K562 (cell line): ENCODE measurements around the gene TCF3. TPM values are rescaled to one million over a fixed set of nuclear protein-coding genes. Genes with fewer than 3 reads are reported as not detected.

Experiments
- BMI1 ChIP-seq: fragments of 150-350 bp; IDR thresholded peaks from 2 replicates; pipeline ENCODE4 v1.6.1; 2014; ENCODE audit warnings: low read length
- CHAMP1 ChIP-seq: fragments of 450-650 bp; IDR thresholded peaks from 2 replicates; pipeline ENCODE4 v1.6.1; 2016; ENCODE audit warnings: mild to moderate bottlenecking
- CHD2 ChIP-seq: IDR thresholded peaks from 2 replicates; pipeline ENCODE4 v1.6.1; 2011; ENCODE audit warnings: low read depth, low read length
- CTCF ChIP-seq, 3 experiments: IDR thresholded peaks in 2 of 3; conservative IDR thresholded peaks in 1 of 3; 2 replicates each; pipeline ENCODE4 v1.5.1; 2011 to 2012; ENCODE audit warnings: low read length in 3 of 3, mild to moderate bottlenecking in 3 of 3, control low read depth in 2 of 3, improper control_type of control experiment in 1 of 3, inconsistent platforms in 1 of 3, low read depth in 1 of 3, mixed read lengths in 1 of 3, moderate library complexity in 1 of 3; ENCODE audit not compliant: insufficient read depth in 2 of 3
- E2F4 ChIP-seq: sonication (generic); formaldehyde crosslinking; IDR thresholded peaks from 2 replicates; pipeline ENCODE4 v1.8.0; 2022; ENCODE audit warnings: mild to moderate bottlenecking, low read depth, missing genetic modification reagents
- ELF1 ChIP-seq: fragments of 200-800 bp; sonication (Bioruptor generic); IDR thresholded peaks from 2 replicates; pipeline ENCODE4 v1.6.1; 2016; ENCODE audit warnings: missing genetic modification characterization, missing compliant biosample characterization
- ETS2 ChIP-seq: IDR thresholded peaks from 2 replicates; pipeline ENCODE4 v1.6.1; 2016; ENCODE audit warnings: borderline replicate concordance, missing genetic modification characterization, mild to moderate bottlenecking, moderate library complexity, missing compliant biosample characterization; ENCODE audit not compliant: poor library complexity, severe bottlenecking
- JUNB ChIP-seq: fragments of 450-650 bp; formaldehyde crosslinking; conservative IDR thresholded peaks from 2 replicates; pipeline ENCODE4 v1.4.0; 2020; ENCODE audit warnings: mild to moderate bottlenecking
- JUND ChIP-seq, 2 experiments: IDR thresholded peaks; 2 replicates in 1 of 2; 3 replicates in 1 of 2; pipeline ENCODE4 v1.6.1; 2011; ENCODE audit warnings: borderline replicate concordance in 2 of 2, low read depth in 2 of 2, low read length in 2 of 2, improper control_type of control experiment in 1 of 2, missing biosample characterization in 1 of 2, missing genetic modification characterization in 1 of 2, missing genetic modification reagents in 1 of 2
- KAT7 ChIP-seq: sonication (generic); formaldehyde crosslinking; IDR thresholded peaks from 2 replicates; pipeline ENCODE4 v1.8.0; 2022; ENCODE audit warnings: missing genetic modification reagents, mild to moderate bottlenecking, borderline replicate concordance
- KDM5B ChIP-seq: fragments of 200-600 bp; sonication (generic); IDR thresholded peaks from 2 replicates; pipeline ENCODE4 v1.6.1; 2012; ENCODE audit warnings: low read depth, mild to moderate bottlenecking, moderate library complexity, low read length, control low read depth, inconsistent platforms; ENCODE audit not compliant: insufficient replicate concordance
- MAFG ChIP-seq: fragments of 450-650 bp; conservative IDR thresholded peaks from 2 replicates; pipeline ENCODE4 v1.6.1; 2016; ENCODE audit warnings: missing genetic modification characterization, missing compliant biosample characterization
- MEF2A ChIP-seq: IDR thresholded peaks from 2 replicates; pipeline ENCODE4 v1.6.1; 2011; ENCODE audit warnings: low read depth, mild to moderate bottlenecking, low read length, moderate library complexity; ENCODE audit not compliant: control insufficient read depth
- NRF1 ChIP-seq, 2 experiments: fragments of 450-650 bp; IDR thresholded peaks in 1 of 2; conservative IDR thresholded peaks in 1 of 2; 2 replicates each; pipeline ENCODE4 v1.6.1; 2014; ENCODE audit warnings: mild to moderate bottlenecking in 2 of 2
- PKNOX1 ChIP-seq: fragments of 450-650 bp; IDR thresholded peaks from 2 replicates; pipeline ENCODE4 v1.6.1; 2016
- SAFB2 ChIP-seq: fragments of 200-400 bp; formaldehyde crosslinking; IDR thresholded peaks from 2 replicates; pipeline ENCODE4 v1.6.1; 2018; ENCODE audit warnings: borderline replicate concordance, low read length, low read depth, moderate library complexity; ENCODE audit not compliant: severe bottlenecking
- STAT5A ChIP-seq: IDR thresholded peaks from 2 replicates; pipeline ENCODE4 v1.6.1; 2012; ENCODE audit warnings: low read length, inconsistent platforms, borderline replicate concordance
- TAF1 ChIP-seq: IDR thresholded peaks from 2 replicates; pipeline ENCODE4 v1.6.1; 2011; ENCODE audit warnings: mild to moderate bottlenecking, low read length, moderate library complexity; ENCODE audit not compliant: insufficient read depth, control insufficient read depth, severe bottlenecking; ENCODE audit errors: extremely low read depth
- YBX1 ChIP-seq: fragments of 450-650 bp; IDR thresholded peaks from 2 replicates; pipeline ENCODE4 v1.7.1; 2016; ENCODE audit warnings: mild to moderate bottlenecking
- ZNF184 ChIP-seq: sonication (generic); formaldehyde crosslinking; IDR thresholded peaks from 2 replicates; pipeline ENCODE4 v1.5.0; 2020; ENCODE audit warnings: missing genetic modification reagents
- ZNF766 ChIP-seq: fragments of 200-800 bp; sonication (Bioruptor generic); conservative IDR thresholded peaks from 2 replicates; pipeline ENCODE4 v1.6.1; 2016; ENCODE audit warnings: missing genetic modification characterization, missing compliant biosample characterization
- polyA plus RNA-seq, 8 experiments: library from polyadenylated mRNA; depleted of rRNA in 4 of 8; stranded (reverse) in 5 of 8; unstranded in 3 of 8; fragments of >200 nt; fragmentation: Nextera tagmentation in 2 of 8; fragmentation: Illumina TruSeq in 1 of 8; extraction: Ambion mirVana in 2 of 8; extraction: Trizol in 1 of 8; gene quantifications; 2 replicates each; pipeline versions ENCODE4 v1.2.1 to v1.2.3, GENCODE V29; 2011 to 2014; ENCODE audit warnings: inconsistent platforms in 1 of 8, missing spikeins in 1 of 8
- total RNA-seq, 7 experiments: library from RNA; depleted of rRNA in 6 of 7; stranded (reverse); fragments of >200 nt in 6 of 7; fragmentation: Illumina TruSeq in 2 of 7; extraction: Trizol in 2 of 7; gene quantifications; 2 replicates each; pipeline versions ENCODE4 v1.2.1 to v1.2.3, GENCODE V29; 2011 to 2021; ENCODE audit warnings: low replicate concordance in 1 of 7

TCF3 gene
- total and polyA plus RNA-seq, 9 of the 15 experiments (the other 6 are each of a cell fraction or from before 2014, with no cell fraction given): 5.6 to 259 (median 84.0) TPM

- TF ChIP-seq CHAMP1 (no peak), SAFB2 (no peak), E2F4 (CRISPR knock-in tag) (no peak), KAT7 (CRISPR knock-in tag) (no peak), TAF1 (peak; percentile 5), ELF1 (tag) (no peak), PKNOX1 (peak; percentile 47; the same call in 1 of the 2 replicates), BMI1 (no peak), ZNF184 (CRISPR knock-in tag) (no peak), JUNB (CRISPR knock-in tag) (no peak), JUND (IDR thresholded peaks at IDR 0.05; ENCODE audit: borderline replicate concordance, low read depth, low read length) (peak; percentile 76), JUND (tag; IDR thresholded peaks at IDR 0.05; ENCODE audit: borderline replicate concordance, low read depth, low read length) (peak; percentile 74; the same call in 2 of the 3 replicates), MEF2A (peak; percentile 55; the same call in 1 of the 2 replicates), CHD2 (no peak), MAFG (tag) (no peak; the same call in 1 of the 2 replicates), STAT5A (peak; percentile 41; the same call in 1 of the 2 replicates), NRF1 (conservative IDR thresholded peaks at IDR 0.05 in 1 of 2, IDR thresholded peaks at IDR 0.05 in 1 of 2) (peak in 1 of 2 experiments; percentile 36; a peak in 2 of 4 replicates), ZNF766 (no peak), KDM5B (no peak), ETS2 (tag) (no peak), CTCF (IDR thresholded peaks at IDR 0.05 in 2 of 3, conservative IDR thresholded peaks at IDR 0.05 in 1 of 3; ENCODE audit: insufficient read depth in 2 of 3, low read depth in 1 of 3, low read length in 3 of 3) (peak; percentile 47 to 77 (median 64)), YBX1 (no peak)
These were observed 50.8 kb downstream of the TCF3 start (continued) for GRCh38 chr19:1601613-1602064.
